Measurements from ENCODE around the gene C1orf216.
A peak's percentile ranks its signal among the peaks of the same experiment; 100 is the strongest.
"Not testable (repeated sequence)": the region's sequence is repeated elsewhere in the genome, so short reads cannot be mapped to it uniquely, and the experiment has no call there.

The C1orf216 gene

DNA sequence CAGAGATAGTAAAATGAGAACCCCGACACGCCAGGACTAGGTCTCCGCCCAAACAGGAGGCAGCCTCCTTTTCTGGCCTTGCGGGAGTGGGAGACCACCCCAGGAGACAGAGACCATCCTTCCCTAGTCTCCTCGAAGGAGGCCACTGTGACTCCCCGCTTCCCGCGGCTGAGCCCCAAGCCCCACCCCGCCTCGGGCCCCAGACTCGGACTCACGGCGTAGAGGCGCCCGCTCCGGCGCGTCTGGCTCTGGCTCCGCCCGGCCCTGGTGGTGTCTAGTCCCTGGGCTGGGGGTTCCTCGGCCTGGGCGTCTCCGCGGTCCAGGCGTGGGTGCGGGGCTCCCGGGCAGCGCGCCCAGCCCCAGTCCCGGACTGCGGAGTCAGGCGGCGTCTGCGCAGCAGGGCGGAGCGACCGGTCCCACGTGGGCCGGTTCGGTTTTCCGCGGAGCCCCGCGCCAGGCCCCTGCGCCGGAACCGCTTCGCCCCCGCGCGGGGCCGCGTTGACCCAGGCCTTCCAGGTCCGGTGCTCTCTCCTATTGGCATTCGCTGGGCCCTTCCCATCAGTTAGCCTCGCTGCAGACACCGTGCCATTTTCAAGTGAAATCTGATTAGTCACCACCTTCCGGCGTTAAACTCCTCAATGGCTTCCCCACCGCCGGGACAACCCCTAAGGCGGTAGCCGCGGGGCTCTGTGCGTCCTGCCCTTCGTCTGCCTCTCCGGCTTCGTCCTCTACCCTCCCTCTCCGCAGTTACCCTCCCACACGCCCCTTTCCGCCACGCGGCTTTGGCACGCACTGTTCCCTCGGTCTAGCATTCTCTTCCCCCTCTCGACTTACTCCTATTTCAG, at the start of gene C1orf216:
Gene C1orf216 (minus strand): TSS at position 393 of the 845 bp plus-strand sequence. CDS start 2,563 bp downstream, outside the sequence.
- DNase-seq (ENCODE audit: low read depth): peak; percentile 72

GRCh38 chr1:35764283-35764682, 45.6 kb upstream of the C1orf216 start:
- no peak for DNase-seq (ENCODE audit: low read depth)

DNA sequence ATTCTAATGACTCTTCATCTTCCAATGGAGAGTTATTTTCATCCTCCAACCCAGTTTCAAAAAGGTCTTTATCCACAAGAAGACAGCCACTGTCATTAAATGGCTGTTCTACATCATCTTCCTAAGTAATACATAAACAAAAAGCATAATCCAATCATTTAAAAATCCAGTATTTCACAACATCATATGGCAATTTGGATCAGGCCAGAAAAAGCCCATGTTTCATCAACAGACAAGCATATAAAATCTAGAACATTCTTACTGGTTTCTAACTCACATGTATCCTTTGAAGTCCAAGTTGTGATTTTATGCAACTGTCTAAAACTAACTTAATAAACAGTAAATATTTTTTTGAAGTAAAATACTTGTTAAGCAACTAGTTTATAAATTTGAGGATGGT, 44.5 kb upstream of the C1orf216 start:
- DNase-seq (ENCODE audit: low read depth): no peak

DNA sequence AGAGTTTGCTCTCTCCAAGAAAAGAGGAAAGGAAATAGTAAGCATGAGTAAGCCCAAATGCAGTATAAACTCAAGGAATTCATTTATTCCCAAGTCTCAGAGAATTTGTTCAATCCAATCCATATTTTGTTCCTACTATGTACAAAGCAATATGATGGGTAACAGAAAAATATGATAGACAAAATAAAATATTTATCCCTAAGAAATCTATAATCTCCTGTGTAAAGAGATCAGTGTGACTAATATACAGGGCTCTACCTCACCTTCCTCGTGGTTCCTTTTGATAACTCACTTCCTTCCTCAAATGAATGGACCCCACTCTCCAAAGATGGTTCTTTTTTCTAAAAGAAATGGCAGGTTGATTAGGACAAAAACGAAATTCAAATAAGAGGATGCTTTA, 43.5 kb upstream of the C1orf216 start:
- no peak for DNase-seq (ENCODE audit: low read depth)

GRCh38 chr1:35756064-35756463, 37.4 kb upstream of the C1orf216 start:
- no peak for DNase-seq (ENCODE audit: low read depth)

- DNase-seq (ENCODE audit: low read depth): no peak
Measured at GRCh38 chr1:35753626-35754260, 35.1 kb upstream of the C1orf216 start.

DNA sequence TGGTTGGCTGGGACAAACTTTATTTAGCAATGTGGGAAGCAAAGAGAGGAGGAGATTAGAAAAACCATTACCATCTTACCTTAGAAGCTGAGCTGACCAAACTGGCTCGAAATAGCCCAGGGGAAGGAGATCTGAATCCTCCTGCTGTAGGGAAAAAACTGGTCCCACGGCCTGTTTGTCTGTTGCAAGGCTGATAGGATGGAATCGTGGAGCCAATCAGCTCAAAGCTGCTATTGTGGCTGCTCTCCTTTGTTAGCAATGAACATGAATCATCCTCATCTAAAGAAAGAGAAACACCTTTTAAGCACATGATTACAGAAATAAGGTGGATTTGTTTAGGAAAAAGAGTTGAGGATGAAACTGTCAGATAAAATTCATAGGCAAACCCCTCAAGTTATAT, 29.6 kb upstream of the C1orf216 start:
- no peak for DNase-seq (ENCODE audit: low read depth)

DNA sequence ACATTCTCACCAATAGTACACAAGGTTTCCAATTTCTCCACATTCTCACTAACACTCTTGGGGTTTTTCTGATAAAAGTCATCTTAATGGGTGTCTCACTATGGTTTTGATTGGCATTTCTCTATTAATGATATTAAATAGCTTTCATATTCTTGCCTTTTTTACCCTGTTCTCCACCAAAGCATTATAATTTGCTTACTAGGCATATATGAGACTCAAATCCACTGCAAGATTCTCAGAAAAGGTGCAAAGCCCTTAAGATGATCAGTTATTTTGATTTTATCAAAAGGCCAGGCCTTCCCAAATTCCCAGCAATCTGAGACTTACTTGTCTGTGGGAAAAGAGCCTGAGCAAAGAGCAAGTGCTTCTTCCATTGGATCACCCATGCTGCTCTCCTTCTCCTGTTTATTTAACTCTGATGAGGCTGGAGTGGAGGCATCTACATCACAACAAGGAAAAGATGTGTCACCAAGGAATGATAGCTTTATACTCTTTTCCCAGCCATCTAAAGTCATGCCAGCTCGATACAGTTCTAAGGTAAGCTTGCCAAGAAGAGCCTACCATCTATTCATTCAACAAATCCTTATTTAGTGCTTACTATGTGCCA, 26.5 kb upstream of the C1orf216 start:
- DNase-seq (ENCODE audit: low read depth): no peak

GRCh38 chr1:35737120-35737519, 18.4 kb upstream of the C1orf216 start:
- no peak for DNase-seq (ENCODE audit: low read depth)

- DNase-seq (ENCODE audit: low read depth): no peak
Measured at GRCh38 chr1:35727434-35728040, 8.9 kb upstream of the C1orf216 start.

DNA sequence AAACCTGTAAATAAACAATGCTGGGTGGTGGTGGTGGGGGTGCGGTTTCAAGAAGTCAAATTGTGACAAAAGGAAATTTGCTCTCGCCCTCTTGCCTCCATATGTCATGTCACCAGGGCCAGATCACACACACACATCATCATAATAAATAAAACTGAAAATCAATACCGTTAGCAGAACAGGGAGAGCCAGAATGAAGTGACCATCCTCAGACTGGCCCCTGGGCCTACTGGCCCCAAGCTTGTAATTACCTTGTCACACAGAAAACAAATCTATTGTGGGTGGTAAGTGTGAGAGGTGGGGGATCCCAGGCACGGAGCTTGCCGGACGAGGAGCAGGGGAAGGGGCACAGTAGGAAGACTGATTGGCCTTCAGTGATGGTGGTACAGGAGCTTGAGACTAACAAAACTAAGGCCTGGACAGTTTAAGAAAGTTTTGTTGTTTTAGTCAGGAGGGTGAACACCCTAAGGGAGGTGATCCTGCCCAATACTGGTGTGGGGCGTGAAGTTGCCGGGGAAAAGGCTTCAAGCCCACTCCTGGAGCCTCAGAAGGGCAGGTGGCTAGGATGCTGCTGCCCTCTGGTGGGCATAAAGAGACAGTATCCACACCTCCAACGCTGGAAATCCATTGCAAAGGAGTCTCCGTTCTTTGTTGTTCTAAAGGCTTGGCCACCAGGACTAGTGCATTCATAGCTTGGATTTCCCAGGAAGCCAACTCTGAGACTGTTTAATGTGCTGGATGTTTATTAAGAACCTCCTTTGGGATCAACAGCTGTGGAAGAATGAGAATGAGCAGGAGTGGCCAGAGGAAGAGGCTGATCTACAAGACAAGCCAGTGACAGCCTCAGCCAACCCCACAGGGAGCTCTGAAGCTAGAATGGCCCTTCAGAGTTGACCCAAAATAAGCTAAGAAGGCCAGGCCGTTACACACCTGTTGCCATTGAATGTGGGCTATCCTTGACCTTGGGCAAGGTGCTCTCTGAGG, 8.1 kb upstream of the C1orf216 start:
- peak; percentile 20 for DNase-seq (ENCODE audit: low read depth)

- no peak for DNase-seq (ENCODE audit: low read depth)
Measured at GRCh38 chr1:35725596-35725995, 6.9 kb upstream of the C1orf216 start.

DNA sequence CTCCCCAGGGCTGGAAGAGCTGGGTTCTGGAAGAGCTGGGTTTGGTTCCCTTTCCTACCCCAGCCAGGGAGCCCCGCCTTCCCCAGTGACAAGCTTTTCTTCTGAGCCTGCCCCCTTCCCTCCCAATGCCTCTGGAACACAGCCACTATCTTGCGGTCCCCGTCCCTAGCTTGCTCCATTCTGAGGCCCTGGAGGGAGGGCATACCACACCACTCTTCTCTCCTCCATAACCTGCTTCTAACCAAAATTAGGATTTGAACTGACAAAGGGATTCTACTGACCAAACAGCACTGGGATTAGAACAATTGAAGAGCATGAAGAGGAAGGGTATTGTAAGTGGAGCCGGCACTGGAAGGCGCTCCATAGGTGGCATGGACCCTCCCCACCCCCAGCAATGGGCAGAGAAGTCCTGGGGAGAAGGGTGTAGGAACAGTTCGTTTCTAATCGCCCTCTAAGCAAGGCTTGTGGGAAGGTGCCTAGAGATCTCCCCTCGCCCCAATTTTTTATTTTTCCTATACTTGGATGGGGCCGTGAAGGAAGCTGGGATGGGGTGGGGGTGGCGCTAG, 690 bp downstream of the C1orf216 start:
- DNase-seq (ENCODE audit: low read depth): no peak

DNA sequence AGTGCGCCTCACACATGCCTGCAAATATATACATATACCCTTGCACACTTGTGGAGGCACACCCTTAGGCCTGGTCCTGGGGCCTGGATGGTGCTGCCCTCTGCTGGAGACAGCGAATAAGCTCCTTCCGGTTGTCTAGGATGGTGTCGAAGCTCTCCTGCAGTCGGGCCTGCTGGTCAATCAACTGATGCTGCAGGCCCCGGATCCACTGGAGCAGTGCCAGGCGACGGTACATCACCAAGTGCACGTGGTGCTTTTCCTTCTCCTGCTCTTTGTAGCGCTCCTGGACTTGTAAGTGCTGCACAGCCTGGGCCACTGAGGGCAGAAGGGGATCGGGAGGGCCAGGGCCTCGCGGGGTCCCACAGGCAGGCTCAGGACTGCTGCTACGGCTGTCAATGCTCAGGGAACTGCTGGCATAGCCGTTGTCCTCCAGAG, 3.1 kb downstream of the C1orf216 start:
- DNase-seq (ENCODE audit: low read depth): peak; percentile 64

DNA sequence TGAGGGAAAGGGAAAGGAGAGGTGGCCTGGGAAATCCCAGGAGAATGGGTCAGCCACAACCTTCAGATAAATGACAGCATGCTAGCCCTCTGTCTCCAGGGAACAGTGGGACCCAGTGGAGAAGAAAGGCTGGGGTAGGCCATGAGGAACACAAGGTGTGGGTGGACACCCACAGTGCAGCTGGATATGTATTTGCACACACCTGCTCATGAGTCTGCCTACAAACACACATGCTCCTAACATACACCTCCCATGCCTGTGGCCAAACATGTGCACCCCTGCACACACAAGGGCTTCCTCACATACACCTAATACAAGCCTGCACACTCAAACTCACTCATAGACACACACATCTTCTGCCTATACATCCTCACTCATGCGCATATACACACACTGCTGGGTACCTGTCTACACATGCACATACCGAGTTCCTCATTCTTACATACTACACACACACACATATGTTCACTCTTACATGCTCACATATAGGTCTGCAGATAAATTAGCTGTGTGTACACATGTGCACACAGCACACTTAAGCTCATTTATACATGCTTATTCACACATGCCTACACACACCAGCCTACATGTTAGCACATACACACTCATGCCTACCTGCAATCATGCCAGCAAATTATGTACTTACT, 3.6 kb downstream of the C1orf216 start:
- no peak for DNase-seq (ENCODE audit: low read depth)

- DNase-seq (ENCODE audit: low read depth): not testable (repeated sequence)
Measured at GRCh38 chr1:35711098-35711497, 7.6 kb downstream of the C1orf216 start.

GRCh38 chr1:35708952-35709351, 9.7 kb downstream of the C1orf216 start:
- DNase-seq (ENCODE audit: low read depth): no peak

GRCh38 chr1:35708441-35708921, 10.2 kb downstream of the C1orf216 start:
- DNase-seq (ENCODE audit: low read depth): no peak

GRCh38 chr1:35707601-35708440, 10.9 kb downstream of the C1orf216 start:
- DNase-seq (ENCODE audit: low read depth): no peak
